ENCODE data around the gene EEF2K. TPM values are rescaled to one million over a fixed set of nuclear protein-coding genes. Genes with fewer than 3 reads are reported as not detected.

Gene EEF2K
- total RNA-seq, 1 experiment from 2014 or later, result 31.0 TPM

GRCh38 chr16:22217890-22218730 lies 12.0 kb downstream of the EEF2K start:
- Histone ChIP-seq H4K20me1 (ENCODE audit: insufficient read depth) (no peaks in the 10 kb centered on the region), H3K27ac (ENCODE audit: low read depth, low read length) (no peak overlapping the region), H3K9ac (ENCODE audit: low read length) (no peak overlapping the region), H3K9me2 (ENCODE audit: insufficient read depth) (no peaks in the 10 kb centered on the region), H3K79me2 (ENCODE audit: insufficient read depth, low read length) (peaks cover 41% of the 10 kb centered on the region; the same call in 1 of the 2 replicates), H3K4me3 (replicated peaks in 1 of 2; ENCODE audit: low read depth in 1 of 2, low read length in 2 of 2) (no peak overlapping the region), H3K36me3 (ENCODE audit: control insufficient read depth in 1 of 2, insufficient read depth in 2 of 2, low read length in 2 of 2) (no peaks in the 10 kb centered on the region), H3K4me2 (ENCODE audit: low read length) (no peak overlapping the region), H3K9me3 (ENCODE audit: control insufficient read depth in 1 of 2, insufficient read depth in 1 of 2, low read depth in 1 of 2, low read length in 2 of 2) (no peaks in the 10 kb centered on the region), H3K4me1 (ENCODE audit: control insufficient read depth in 1 of 2, insufficient read depth in 2 of 2, low read length in 2 of 2) (peaks cover 0 to 6% of the 10 kb centered on the region in 2 experiments; a peak in 2 of 4 replicates), H3K27me3 (ENCODE audit: insufficient read depth, low read length) (no peaks in the 10 kb centered on the region), H2AFZ (ENCODE audit: low read depth, low read length, poor library complexity, severe bottlenecking) (no peak overlapping the region)
- RAD21 ChIA-PET (ENCODE audit: low non-redundant PET in 1 of 2, low total read pairs in 2 of 2, uncharacterized antibody in 2 of 2, unreplicated experiment in 2 of 2), result no interaction called here
- CTCF ChIA-PET, result no interaction called here
- ATAC-seq, result peak; percentile 86
- no peak for DNase-seq (ENCODE audit: low read depth, low spot score)
- intact Hi-C loops (cut with micrococcal nuclease), result no loop called here
- BruUV-seq (replicated peaks), result no TSS peak
- TF ChIP-seq EGR1 (IDR thresholded peaks at IDR 0.05; ENCODE audit: low read depth) (no peak), CEBPB (IDR thresholded peaks at IDR 0.05; ENCODE audit: low read depth) (no peak), EZH2 (IDR thresholded peaks at IDR 0.05) (no peak), ZBTB33 (IDR thresholded peaks at IDR 0.05; ENCODE audit: extremely low read depth, insufficient replicate concordance, low read length) (no peak), POLR2AphosphoS5 (IDR thresholded peaks at IDR 0.05; ENCODE audit: low read depth, low read length) (no peak), CTCF (IDR thresholded peaks at IDR 0.05 in 2 of 3, conservative IDR thresholded peaks at IDR 0.05 in 1 of 3; ENCODE audit: borderline replicate concordance in 1 of 3, insufficient read depth in 1 of 3, low read depth in 2 of 3, low read length in 2 of 3) (no peak), ATF3 (IDR thresholded peaks at IDR 0.05) (no peak), EZH2phosphoT487 (IDR thresholded peaks at IDR 0.05; ENCODE audit: borderline replicate concordance) (no peak), FOSL1 (IDR thresholded peaks at IDR 0.05; ENCODE audit: low read depth) (no peak), MAX (IDR thresholded peaks at IDR 0.05) (no peak), SP1 (IDR thresholded peaks at IDR 0.05; ENCODE audit: low read depth) (no peak), CBX3 (IDR thresholded peaks at IDR 0.05; ENCODE audit: low read depth) (no peak)
- POLR2A ChIA-PET, result no interaction called here
